ENCODE measurements around the gene TMPRSS5. TPM values are rescaled to one million over a fixed set of nuclear protein-coding genes. Genes with fewer than 3 reads are reported as not detected.
"Not testable (repeated sequence)": the region's sequence is repeated elsewhere in the genome, so short reads cannot be mapped to it uniquely, and the experiment has no call there.

The TMPRSS5 gene
- total RNA-seq, 1 donor from 2014 or later: not detected

- peaks cover 10% of the 10 kb centered on the region for H3K9me3 Mint-ChIP-seq
- no peak overlapping the region for H3K27ac ChIP-seq
- no peak for DNase-seq (ENCODE audit: low spot score)
- H3K4me2 ChIP-seq: no peak overlapping the region
- H3K27ac Mint-ChIP-seq: no peak overlapping the region
- no peaks in the 10 kb centered on the region for H3K4me1 Mint-ChIP-seq
- H3K4me1 ChIP-seq: no peaks in the 10 kb centered on the region
- no peak overlapping the region for H3K4me3 ChIP-seq
- no peaks in the 10 kb centered on the region for H3K36me3 ChIP-seq
- no peak for TF ChIP-seq EZH2phosphoT487 (IDR thresholded peaks at IDR 0.05)
- TF ChIP-seq EZH2 (IDR thresholded peaks at IDR 0.05): no peak
- no peak for TF ChIP-seq CTCF (IDR thresholded peaks at IDR 0.05)
- no peaks in the 10 kb centered on the region for H3F3A ChIP-seq (ENCODE audit: low read depth)
- H3K36me3 Mint-ChIP-seq: peaks cover 26% of the 10 kb centered on the region
- no peak overlapping the region for H3K4me3 Mint-ChIP-seq
- no peaks in the 10 kb centered on the region for H4K20me1 ChIP-seq (ENCODE audit: low read depth)
- no peaks in the 10 kb centered on the region for H3K27me3 ChIP-seq
- no peaks in the 10 kb centered on the region for H3K27me3 Mint-ChIP-seq (ENCODE audit: insufficient read depth, low read depth)
- H3K9me3 ChIP-seq (ENCODE audit: low read depth): no peaks in the 10 kb centered on the region
- no peak overlapping the region for H3K9ac ChIP-seq
- H3K79me2 ChIP-seq (ENCODE audit: low read depth): no peaks in the 10 kb centered on the region
- H2AFZ ChIP-seq (replicated peaks): no peak overlapping the region
Measured at GRCh38 chr11:113715273-113715672, 9.2 kb upstream of the TMPRSS5 start.

GRCh38 chr11:113710989-113711388, 4.9 kb upstream of the TMPRSS5 start:
- Histone ChIP-seq H3K9me3 (ENCODE audit: low read depth) (no peaks in the 10 kb centered on the region), H3K36me3 (no peaks in the 10 kb centered on the region), H3K79me2 (ENCODE audit: low read depth) (no peaks in the 10 kb centered on the region), H3K4me1 (peaks cover 5% of the 10 kb centered on the region), H2AFZ (replicated peaks) (no peak overlapping the region), H3K4me3 (no peak overlapping the region), H3F3A (ENCODE audit: low read depth) (no peaks in the 10 kb centered on the region), H3K27ac (no peak overlapping the region), H3K9ac (no peak overlapping the region), H3K4me2 (no peak overlapping the region), H4K20me1 (ENCODE audit: low read depth) (no peaks in the 10 kb centered on the region), H3K27me3 (no peaks in the 10 kb centered on the region)
- peaks cover 12% of the 10 kb centered on the region for H3K36me3 Mint-ChIP-seq
- H3K9me3 Mint-ChIP-seq: peaks cover 24% of the 10 kb centered on the region
- TF ChIP-seq EZH2phosphoT487 (IDR thresholded peaks at IDR 0.05) (no peak), CTCF (IDR thresholded peaks at IDR 0.05) (no peak), EZH2 (IDR thresholded peaks at IDR 0.05) (no peak)
- no peak for DNase-seq (ENCODE audit: low spot score)
- no peak overlapping the region for H3K27ac Mint-ChIP-seq
- peaks cover 14% of the 10 kb centered on the region for H3K4me1 Mint-ChIP-seq
- H3K4me3 Mint-ChIP-seq: no peak overlapping the region
- H3K27me3 Mint-ChIP-seq (ENCODE audit: insufficient read depth, low read depth): peaks cover 3% of the 10 kb centered on the region

GRCh38 chr11:113703551-113703950, 2.6 kb downstream of the TMPRSS5 start:
- H3K9ac ChIP-seq; H3K27me3 Mint-ChIP-seq (ENCODE audit: insufficient read depth, low read depth); H3K9me3 ChIP-seq (ENCODE audit: low read depth); H3K4me2 ChIP-seq; H3K27ac Mint-ChIP-seq; H3K4me1 ChIP-seq; H3K4me3 ChIP-seq; H3F3A ChIP-seq (ENCODE audit: low read depth); H3K27ac ChIP-seq; H3K36me3 ChIP-seq; H2AFZ ChIP-seq (replicated peaks); H3K27me3 ChIP-seq; H4K20me1 ChIP-seq (ENCODE audit: low read depth); H3K36me3 Mint-ChIP-seq; H3K4me3 Mint-ChIP-seq; H3K79me2 ChIP-seq (ENCODE audit: low read depth); DNase-seq (ENCODE audit: low spot score): not testable (repeated sequence)
- Mint-ChIP-seq H3K4me1 (peaks cover 28% of the 10 kb centered on the region), H3K9me3 (peaks cover 15% of the 10 kb centered on the region)

- H2AFZ ChIP-seq (replicated peaks): no peak overlapping the region
Measured at GRCh38 chr11:113701491-113701890, 4.6 kb downstream of the TMPRSS5 start.

More at GRCh38 chr11:113701491-113701890, 4.6 kb downstream of the TMPRSS5 start:
- Histone ChIP-seq H3K79me2 (ENCODE audit: low read depth) (no peaks in the 10 kb centered on the region), H3K4me2 (no peak overlapping the region), H3K36me3 (no peaks in the 10 kb centered on the region), H4K20me1 (ENCODE audit: low read depth) (no peaks in the 10 kb centered on the region), H3K4me1 (peaks cover 4% of the 10 kb centered on the region), H3F3A (ENCODE audit: low read depth) (no peaks in the 10 kb centered on the region), H3K27me3 (no peaks in the 10 kb centered on the region), H3K9ac (no peak overlapping the region), H3K27ac (no peak overlapping the region), H3K4me3 (no peak overlapping the region), H3K9me3 (ENCODE audit: low read depth) (no peaks in the 10 kb centered on the region)
- Mint-ChIP-seq H3K4me1 (peaks cover 20% of the 10 kb centered on the region), H3K27ac (no peak overlapping the region), H3K27me3 (ENCODE audit: insufficient read depth, low read depth) (no peaks in the 10 kb centered on the region), H3K9me3 (peaks cover 5% of the 10 kb centered on the region), H3K4me3 (no peak overlapping the region), H3K36me3 (peaks cover 9% of the 10 kb centered on the region)
- no peak for TF ChIP-seq EZH2 (IDR thresholded peaks at IDR 0.05)
- TF ChIP-seq CTCF (IDR thresholded peaks at IDR 0.05): no peak
- no peak for TF ChIP-seq EZH2phosphoT487 (IDR thresholded peaks at IDR 0.05)
- no peak for DNase-seq (ENCODE audit: low spot score)
